Activated CD4-positive, alpha-beta T cell treated with anti-CD3 and anti-CD28 coated beads for 36 hours (primary cell): ENCODE results near the gene CCR5. TPM values are rescaled to one million over a fixed set of nuclear protein-coding genes. Genes with fewer than 3 reads are reported as not detected.
"Not testable (repeated sequence)": the region's sequence is repeated elsewhere in the genome, so short reads cannot be mapped to it uniquely, and the experiment has no call there.

Experiments
- ATAC-seq: fragments of 200-7000 bp; cut with Tn5 transposase; one replicate; pipeline ENCODE4 v1.10.0; 2021; ENCODE audit warnings: mild to moderate bottlenecking, moderate library complexity
- CTCF ChIA-PET: fragments of 350-600 bp; sonication (Branson Sonifier 250); formaldehyde crosslinking; loops from one replicate; lab custom pipeline; 2021; ENCODE audit warnings: antibody characterized with exemption; lab: Charles Lee
- POLR2A ChIA-PET: fragments of 350-600 bp; sonication (Branson Sonifier 250); formaldehyde crosslinking; loops from one replicate; lab custom pipeline; 2021; ENCODE audit warnings: antibody characterized with exemption, inconsistent platforms; lab: Charles Lee
- DNase-seq: peaks from one replicate; pipeline ENCODE4 v3.0.0-alpha.2; 2020
- H3K27ac Mint-ChIP-seq: one replicate; pipeline ENCODE4 v1.8.0; 2021; ENCODE audit warnings: mixed read lengths
- H3K27me3 Mint-ChIP-seq: one replicate; pipeline ENCODE4 v1.8.0; 2021; ENCODE audit warnings: mixed read lengths
- H3K36me3 Mint-ChIP-seq: one replicate; pipeline ENCODE4 v1.8.0; 2021; ENCODE audit warnings: low read depth, mixed read lengths
- H3K4me1 Mint-ChIP-seq: one replicate; pipeline ENCODE4 v1.8.0; 2021; ENCODE audit warnings: mixed read lengths
- H3K4me3 Mint-ChIP-seq: one replicate; pipeline ENCODE4 v1.8.0; 2021; ENCODE audit warnings: mild to moderate bottlenecking, moderate library complexity, mixed read lengths
- H3K9me3 Mint-ChIP-seq: one replicate; pipeline ENCODE4 v1.8.0; 2021; ENCODE audit warnings: low read depth, mixed read lengths
- intact Hi-C, 2 experiments: fragments of 100-400 bp; cut with DNase I in 1 of 2; cut with micrococcal nuclease in 1 of 2; formaldehyde crosslinking; loops; one replicate each; pipeline versions ENCODE4 v1.14.2 to v1.15.1; 2022 to 2024; cut with DNase I, micrococcal nuclease
- total RNA-seq, 2 experiments: library from RNA; stranded (reverse); gene quantifications; one replicate each; pipeline ENCODE4 v1.2.3, GENCODE V29; 2021

Gene CCR5
- under 1 TPM; 0.14 to 0.25 TPM for total RNA-seq

DNA sequence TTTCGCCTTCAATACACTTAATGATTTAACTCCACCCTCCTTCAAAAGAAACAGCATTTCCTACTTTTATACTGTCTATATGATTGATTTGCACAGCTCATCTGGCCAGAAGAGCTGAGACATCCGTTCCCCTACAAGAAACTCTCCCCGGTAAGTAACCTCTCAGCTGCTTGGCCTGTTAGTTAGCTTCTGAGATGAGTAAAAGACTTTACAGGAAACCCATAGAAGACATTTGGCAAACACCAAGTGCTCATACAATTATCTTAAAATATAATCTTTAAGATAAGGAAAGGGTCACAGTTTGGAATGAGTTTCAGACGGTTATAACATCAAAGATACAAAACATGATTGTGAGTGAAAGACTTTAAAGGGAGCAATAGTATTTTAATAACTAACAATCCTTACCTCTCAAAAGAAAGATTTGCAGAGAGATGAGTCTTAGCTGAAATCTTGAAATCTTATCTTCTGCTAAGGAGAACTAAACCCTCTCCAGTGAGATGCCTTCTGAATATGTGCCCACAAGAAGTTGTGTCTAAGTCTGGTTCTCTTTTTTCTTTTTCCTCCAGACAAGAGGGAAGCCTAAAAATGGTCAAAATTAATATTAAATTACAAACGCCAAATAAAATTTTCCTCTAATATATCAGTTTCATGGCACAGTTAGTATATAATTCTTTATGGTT lies at the start of gene CCR5:
TSS of gene CCR5 (plus strand) at position 108 of the 680 bp plus-strand sequence. CDS start 1,957 bp downstream, outside the sequence.
- DNase-seq, result peak; percentile 45
- peak; percentile 39 for ATAC-seq
- peaks cover 50% of the 10 kb centered on the region for H3K4me1 Mint-ChIP-seq
- H3K4me3 Mint-ChIP-seq, result peak within 1 kb of the TSS; percentile 0
- ChIA-PET POLR2A (interaction anchor here (0.9 to 2.7 kb wide), 4 partner anchors 11 to 101 kb away, joined by 3 to 16 read pairs (median 7); no protein-coding TSS in a partner anchor), CTCF (interaction anchor here (0.7 to 5.9 kb wide), 28 partner anchors 7 to 455 kb away, joined by 3 to 49 read pairs (median 5); partner anchors contain the start of genes CCR1, CCR2 and CXCR6)
- no peaks in the 10 kb centered on the region for H3K36me3 Mint-ChIP-seq
- intact Hi-C loops, result loop anchor here (1.0 to 10.0 kb wide), 13 partner anchors 11 to 510 kb away; partner anchors contain the start of genes CCR1 (in 1 of the 2), CCR2 (in 1 of the 2) and CXCR6 (in 1 of the 2)
- peak within 1 kb of the TSS; percentile 63 for H3K27ac Mint-ChIP-seq
- H3K27me3 Mint-ChIP-seq, result peaks cover 45% of the 10 kb centered on the region
- no peaks in the 10 kb centered on the region for H3K9me3 Mint-ChIP-seq

DNA sequence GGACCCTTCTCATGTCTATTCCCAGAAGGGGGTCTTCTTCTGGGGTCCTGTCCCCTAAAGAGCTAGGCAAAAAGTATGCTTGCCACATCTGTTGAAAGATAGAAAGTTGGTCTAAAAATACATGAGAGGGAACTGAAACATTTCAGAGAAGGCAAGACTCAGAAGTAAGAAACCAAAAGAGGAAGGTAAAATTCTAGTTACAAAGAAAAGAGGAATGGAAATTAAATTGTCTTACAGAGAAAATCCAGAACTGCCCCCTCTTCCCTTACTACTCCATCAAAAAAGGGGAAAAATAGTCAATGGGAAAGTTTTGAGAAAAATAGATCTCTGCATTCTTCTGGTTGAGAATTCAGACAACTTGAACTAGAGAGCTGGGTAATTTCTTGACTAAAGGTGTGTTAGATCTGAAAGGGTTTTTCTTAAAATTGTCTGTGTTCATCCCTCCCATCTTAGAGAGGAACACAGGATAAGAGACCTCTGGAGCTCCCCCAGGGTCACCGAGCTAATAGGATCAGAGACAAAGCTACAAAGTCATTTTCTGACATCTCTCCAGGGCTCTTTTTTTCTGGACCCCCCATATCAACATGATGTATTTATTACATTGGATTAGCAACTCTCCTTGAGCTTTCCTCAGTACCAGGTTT lies 49.2 kb upstream of the CCR5 start:
- H3K27ac Mint-ChIP-seq, result no peak overlapping the region
- no peak for ATAC-seq

DNA sequence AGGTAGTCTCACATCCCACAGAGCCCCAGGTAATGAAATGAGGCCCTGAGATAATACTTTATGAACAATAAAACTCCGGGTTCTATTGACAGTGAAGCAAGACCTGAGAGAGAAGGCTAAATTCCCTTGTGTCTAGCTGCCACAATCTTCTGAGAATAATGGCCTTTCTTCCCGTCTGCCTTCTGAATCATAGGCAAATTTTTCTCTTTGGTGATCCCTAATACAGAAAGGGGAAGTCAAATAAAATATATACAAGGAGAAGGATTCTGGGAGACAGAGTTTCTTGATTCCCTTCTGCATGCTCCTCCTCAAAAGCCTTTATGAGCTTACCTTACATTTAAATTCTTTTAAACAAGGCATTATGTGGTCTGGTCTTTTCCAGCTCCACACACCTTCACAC lies 46.7 kb upstream of the CCR5 start:
- no peak overlapping the region for H3K4me3 Mint-ChIP-seq
- intact Hi-C loops, result no loop called here
- no peaks in the 10 kb centered on the region for H3K9me3 Mint-ChIP-seq
- ChIA-PET CTCF (interaction anchor here (0.9 to 1.2 kb wide), 5 partner anchors 10 to 55 kb away, joined by 3 to 5 read pairs (median 3); no protein-coding TSS in a partner anchor), POLR2A (no interaction called here)
- no peak overlapping the region for H3K27ac Mint-ChIP-seq
- H3K36me3 Mint-ChIP-seq, result no peaks in the 10 kb centered on the region
- DNase-seq (no peak), ATAC-seq (no peak)
- no peaks in the 10 kb centered on the region for H3K4me1 Mint-ChIP-seq
- peaks cover 20% of the 10 kb centered on the region for H3K27me3 Mint-ChIP-seq

More for the DNA sequence above, 49.2 kb upstream of the CCR5 start:
- Mint-ChIP-seq H3K4me3 (no peak overlapping the region), H3K9me3 (peaks cover 3% of the 10 kb centered on the region), H3K36me3 (no peaks in the 10 kb centered on the region), H3K4me1 (no peaks in the 10 kb centered on the region), H3K27me3 (peaks cover 24% of the 10 kb centered on the region)
- ChIA-PET CTCF (interaction anchor here (0.8 to 1.9 kb wide), 3 partner anchors 9 to 219 kb away, joined by 3 to 8 read pairs (median 4); no protein-coding TSS in a partner anchor), POLR2A (no interaction called here)
- no peak for DNase-seq
- intact Hi-C loops, result no loop called here

DNA sequence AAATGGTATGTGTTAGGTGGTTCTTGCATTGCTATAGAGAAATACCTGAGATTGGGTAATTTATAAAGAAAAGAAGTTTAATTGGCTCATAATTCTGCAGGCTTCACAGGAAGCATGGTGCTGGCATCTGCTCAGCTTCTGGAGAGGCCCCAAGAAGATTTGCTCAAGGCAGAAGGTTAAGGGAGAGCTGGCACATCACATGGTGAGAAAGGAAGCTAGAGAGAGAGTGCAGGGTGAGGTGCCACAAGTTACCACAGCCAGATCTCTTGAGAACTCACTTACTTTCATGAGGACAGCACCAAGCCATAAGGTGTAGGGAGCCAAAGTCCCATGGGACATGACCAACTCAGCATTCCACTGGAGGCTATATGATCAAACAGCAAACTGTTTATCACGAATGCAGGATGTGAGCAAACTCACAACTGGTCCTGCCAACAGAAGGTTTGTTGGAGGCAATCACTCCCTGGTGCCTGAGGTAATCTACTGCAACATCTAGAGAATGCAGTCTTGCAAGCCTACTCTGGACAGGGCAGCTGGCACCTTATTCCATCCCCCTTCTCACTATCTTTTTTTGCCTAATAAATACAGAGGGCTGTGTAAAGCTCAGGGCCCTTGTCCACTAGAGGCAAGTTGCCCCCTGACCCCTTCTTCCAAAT lies 45.0 kb upstream of the CCR5 start:
- H3K27me3 Mint-ChIP-seq, result peaks cover 15% of the 10 kb centered on the region
- no peak for ATAC-seq
- no peak overlapping the region for H3K27ac Mint-ChIP-seq
- H3K36me3 Mint-ChIP-seq, result no peaks in the 10 kb centered on the region
- no peaks in the 10 kb centered on the region for H3K9me3 Mint-ChIP-seq
- ChIA-PET POLR2A (no interaction called here), CTCF (interaction anchor here (0.9 kb wide), 1 partner anchor 49 kb away, joined by 3 read pairs; no protein-coding TSS in a partner anchor)
- H3K4me3 Mint-ChIP-seq, result no peak overlapping the region
- intact Hi-C loops, result no loop called here
- H3K4me1 Mint-ChIP-seq, result no peaks in the 10 kb centered on the region
- no peak for DNase-seq

DNA sequence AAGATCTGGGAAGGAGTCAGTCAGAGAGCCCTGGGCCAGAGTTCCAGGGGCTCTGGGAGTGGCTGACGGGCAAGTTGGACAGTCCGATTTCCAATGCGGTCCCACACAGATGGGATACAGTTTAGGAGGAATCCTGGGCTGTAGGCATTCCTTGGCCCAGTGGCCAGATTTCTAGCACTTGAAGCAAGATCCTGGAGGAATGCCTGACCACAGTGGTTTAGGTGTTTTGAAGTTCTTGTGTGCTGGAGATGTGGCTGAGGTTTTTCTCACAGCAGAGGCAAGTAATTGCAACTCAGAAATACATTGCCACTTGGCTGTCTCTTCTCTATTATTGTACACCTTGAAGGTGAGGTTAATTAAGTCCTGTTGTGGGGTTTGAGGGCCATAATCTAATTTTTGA lies 40.1 kb upstream of the CCR5 start:
- ATAC-seq, H3K27ac Mint-ChIP-seq, H3K9me3 Mint-ChIP-seq, H3K4me1 Mint-ChIP-seq, H3K36me3 Mint-ChIP-seq, DNase-seq, intact Hi-C loops, POLR2A ChIA-PET, CTCF ChIA-PET, H3K4me3 Mint-ChIP-seq: not testable (repeated sequence)
- H3K27me3 Mint-ChIP-seq, result peaks cover 25% of the 10 kb centered on the region

DNA sequence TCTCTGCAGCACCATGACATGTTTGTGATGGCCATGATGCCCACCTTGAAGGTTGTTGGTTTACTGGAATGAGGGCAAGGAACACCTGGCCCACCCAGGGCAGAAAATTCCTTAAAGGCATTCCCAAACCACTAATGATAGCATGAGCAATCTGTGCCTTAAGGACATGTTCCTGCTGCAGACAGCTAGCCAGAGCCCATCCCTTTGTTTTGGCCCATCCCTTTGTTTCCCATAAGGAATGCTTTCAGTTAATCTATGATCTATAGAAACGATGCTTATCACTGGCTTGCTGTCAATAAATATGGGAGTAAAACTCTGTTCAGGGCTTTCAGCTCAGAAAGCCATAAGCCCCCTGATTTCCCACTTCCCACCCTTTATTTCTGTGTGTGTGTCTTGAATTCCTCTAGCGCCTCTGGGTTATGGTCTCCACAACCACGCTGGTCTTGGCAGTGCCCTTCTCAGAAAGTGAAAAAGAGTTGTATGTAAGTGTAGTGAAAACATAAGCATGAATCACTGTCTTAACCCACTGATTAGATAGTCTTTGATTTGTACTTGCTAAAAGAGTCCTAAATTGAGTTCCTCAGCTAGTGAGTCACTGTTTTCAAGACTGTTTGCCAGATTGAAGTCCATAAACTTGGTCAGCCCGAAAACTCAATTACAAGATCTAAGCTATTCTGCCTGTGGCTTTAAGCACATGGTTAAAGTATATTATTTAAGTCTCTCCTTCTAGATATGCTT lies 35.8 kb upstream of the CCR5 start:
- Mint-ChIP-seq H3K4me3 (no peak overlapping the region), H3K27me3 (peaks cover 27% of the 10 kb centered on the region), H3K27ac (no peak overlapping the region), H3K9me3 (peaks cover 20% of the 10 kb centered on the region), H3K4me1 (peaks cover 8% of the 10 kb centered on the region), H3K36me3 (peaks cover 8% of the 10 kb centered on the region)
- DNase-seq (peak; percentile 24), ATAC-seq (peak; percentile 93)
- ChIA-PET POLR2A (interaction anchor here (0.6 to 1.0 kb wide), 2 partner anchors 136 to 264 kb away, joined by 3 read pairs; no protein-coding TSS in a partner anchor), CTCF (interaction anchor here (0.6 to 2.0 kb wide), 4 partner anchors 33 to 68 kb away, joined by 3 to 6 read pairs (median 4); no protein-coding TSS in a partner anchor)
- intact Hi-C loops, result loop anchor here in 1 of 2 experiments (1.0 kb wide), 1 partner anchor 35 kb away; the partner anchor contains the start of gene CCR5

DNA sequence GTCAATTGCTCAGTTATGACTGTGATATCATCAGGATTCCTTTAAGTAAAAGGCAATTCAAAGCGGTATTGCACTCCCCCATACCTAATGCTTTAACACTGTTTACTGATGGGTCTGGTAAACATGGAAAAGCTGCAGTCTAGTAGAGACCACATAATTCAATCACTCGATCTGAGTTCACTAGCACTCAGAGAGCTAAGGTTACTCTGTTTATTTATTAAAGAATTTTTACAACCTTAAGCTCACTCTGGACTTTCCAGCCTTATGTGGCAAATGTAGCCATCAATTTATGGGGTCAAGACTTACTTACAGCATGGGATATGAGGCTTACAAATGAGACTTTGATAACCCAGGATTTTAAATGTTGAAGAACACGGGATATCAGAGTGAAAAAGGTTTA lies 35.2 kb upstream of the CCR5 start:
- ATAC-seq (no peak), DNase-seq (no peak)
- H3K36me3 Mint-ChIP-seq, result peaks cover 8% of the 10 kb centered on the region
- CTCF ChIA-PET, result interaction anchor here (0.6 to 2.0 kb wide), 4 partner anchors 10 to 68 kb away, joined by 3 to 6 read pairs (median 4); no protein-coding TSS in a partner anchor
- peaks cover 22% of the 10 kb centered on the region for H3K9me3 Mint-ChIP-seq
- H3K27me3 Mint-ChIP-seq, result peaks cover 28% of the 10 kb centered on the region
- no peak overlapping the region for H3K27ac Mint-ChIP-seq
- POLR2A ChIA-PET, result interaction anchor here (1.0 kb wide), 1 partner anchor 265 kb away, joined by 3 read pairs; no protein-coding TSS in a partner anchor
- H3K4me3 Mint-ChIP-seq, result no peak overlapping the region
- H3K4me1 Mint-ChIP-seq, result peaks cover 8% of the 10 kb centered on the region
- intact Hi-C loops, result loop anchor here in 1 of 2 experiments (1.0 kb wide), 1 partner anchor 35 kb away; the partner anchor contains the start of gene CCR5

DNA sequence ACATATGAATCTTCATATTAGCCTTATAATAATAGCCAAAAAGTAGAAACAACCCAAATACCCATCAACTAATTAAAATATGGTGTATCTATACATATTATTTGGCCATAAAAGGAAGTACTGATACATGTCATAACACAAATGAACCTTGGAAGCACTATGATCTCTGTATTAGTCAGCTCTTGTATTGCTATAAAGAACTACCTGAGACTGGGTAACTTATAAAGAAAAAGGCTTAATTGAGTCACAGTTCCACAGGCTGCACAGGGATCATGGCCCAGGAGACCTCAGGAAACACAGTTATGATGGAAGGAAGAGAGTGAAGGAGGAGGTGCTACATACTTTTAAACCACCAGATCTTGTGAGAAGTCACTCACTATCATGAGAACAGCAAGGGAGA lies 32.8 kb upstream of the CCR5 start:
- H3K27me3 Mint-ChIP-seq, result peaks cover 12% of the 10 kb centered on the region
- ChIA-PET CTCF (interaction anchor here (0.6 to 1.0 kb wide), 2 partner anchors 25 to 90 kb away, joined by 3 to 4 read pairs; no protein-coding TSS in a partner anchor), POLR2A (no interaction called here)
- H3K36me3 Mint-ChIP-seq, result peaks cover 8% of the 10 kb centered on the region
- DNase-seq (no peak), ATAC-seq (peak; percentile 69)
- H3K27ac Mint-ChIP-seq, result no peak overlapping the region
- intact Hi-C loops, result loop anchor here in 1 of 2 experiments (2.0 kb wide), 1 partner anchor 39 kb away; no protein-coding TSS in a partner anchor
- peaks cover 22% of the 10 kb centered on the region for H3K9me3 Mint-ChIP-seq
- H3K4me3 Mint-ChIP-seq, result no peak overlapping the region
- peaks cover 8% of the 10 kb centered on the region for H3K4me1 Mint-ChIP-seq

DNA sequence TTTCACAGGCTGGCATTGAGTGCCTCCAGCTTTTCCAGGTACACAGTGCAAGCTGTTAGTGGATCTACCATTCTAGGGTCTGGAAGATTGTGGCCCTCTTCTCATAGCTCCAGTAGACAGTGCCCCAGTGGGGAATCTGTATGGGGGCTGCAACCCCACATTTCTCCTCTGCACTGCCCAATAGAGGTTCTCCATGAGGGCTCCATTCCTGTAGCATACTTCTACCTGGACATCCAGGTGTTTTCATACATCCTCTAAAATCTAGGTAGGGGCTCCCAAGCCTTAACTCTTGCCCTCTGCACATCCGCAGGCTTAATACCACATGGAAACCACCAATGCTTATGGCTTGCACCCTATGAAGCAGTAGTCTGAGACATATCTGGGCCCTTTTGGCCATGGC lies 31.9 kb upstream of the CCR5 start:
- Mint-ChIP-seq H3K4me1 (peaks cover 8% of the 10 kb centered on the region), H3K36me3 (peaks cover 8% of the 10 kb centered on the region), H3K4me3 (no peak overlapping the region), H3K27me3 (peaks cover 5% of the 10 kb centered on the region), H3K27ac (no peak overlapping the region), H3K9me3 (peaks cover 22% of the 10 kb centered on the region)
- intact Hi-C loops, result no loop called here
- CTCF ChIA-PET, result interaction anchor here (1.0 kb wide), 1 partner anchor 26 kb away, joined by 3 read pairs; no protein-coding TSS in a partner anchor
- POLR2A ChIA-PET, result no interaction called here
- DNase-seq (no peak), ATAC-seq (no peak)

DNA sequence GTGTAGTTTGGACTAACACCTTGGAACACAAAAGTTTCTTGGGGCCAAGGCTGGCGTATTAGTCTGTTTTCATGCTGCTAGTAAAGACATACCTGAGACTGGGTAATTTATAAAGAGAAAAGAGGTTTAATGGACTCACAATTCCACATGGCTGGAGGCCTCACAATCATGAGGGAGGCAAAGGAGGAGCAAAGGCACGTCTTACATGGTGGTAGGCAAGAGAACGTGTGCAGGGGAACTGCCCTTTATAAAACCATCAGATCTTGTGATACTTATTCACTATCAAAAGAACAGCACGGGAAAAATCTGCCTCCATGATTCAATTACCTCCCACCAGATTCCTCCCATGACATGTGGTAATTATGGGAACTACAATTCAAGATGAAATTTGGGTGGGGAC lies 26.3 kb upstream of the CCR5 start:
- ChIA-PET POLR2A (no interaction called here), CTCF (no interaction called here)
- Mint-ChIP-seq H3K27me3 (peaks cover 7% of the 10 kb centered on the region), H3K9me3 (peaks cover 9% of the 10 kb centered on the region), H3K4me3 (no peak overlapping the region), H3K27ac (no peak overlapping the region), H3K4me1 (peaks cover 11% of the 10 kb centered on the region), H3K36me3 (peaks cover 4% of the 10 kb centered on the region)
- ATAC-seq (no peak), DNase-seq (no peak)
- intact Hi-C loops, result no loop called here
